Hematopoietic multipotent progenitor cell (in vitro differentiated cells): ENCODE results near the gene DIS3L. TPM values are rescaled to one million over a fixed set of nuclear protein-coding genes. Genes with fewer than 3 reads are reported as not detected.
"Not testable (repeated sequence)": the region's sequence is repeated elsewhere in the genome, so short reads cannot be mapped to it uniquely, and the experiment has no call there.

ENCODE experiments used
- DNase-seq, 3 donors: peaks; one replicate each; pipeline ENCODE4 v3.0.0-alpha.2; 2011 to 2015; ENCODE audit warnings: low read depth in 2 of 3, low spot score in 2 of 3
- total RNA-seq: library from RNA; depleted of rRNA; stranded (reverse); fragments of >200 nt; gene quantifications from one replicate; pipeline ENCODE4 v1.2.3, GENCODE V29; 2012

The DIS3L gene
- total RNA-seq, 1 donor = 21.3 TPM

- DNase-seq = no peak
Measured at GRCh38 chr15:66306381-66306780, 13.0 kb downstream of the DIS3L start.

GRCh38 chr15:66308531-66308930 lies 15.2 kb downstream of the DIS3L start:
- DNase-seq = no peak

GRCh38 chr15:66309828-66310227 lies 16.5 kb downstream of the DIS3L start:
- DNase-seq = no peak

- DNase-seq = no peak
Measured at GRCh38 chr15:66310786-66311185, 17.4 kb downstream of the DIS3L start.

GRCh38 chr15:66312144-66312543 lies 18.8 kb downstream of the DIS3L start:
- DNase-seq = no peak

GRCh38 chr15:66323312-66323928 lies 30.1 kb downstream of the DIS3L start:
- no peak for DNase-seq

GRCh38 chr15:66326051-66326450 lies 32.7 kb downstream of the DIS3L start:
- no peak for DNase-seq

- no peak for DNase-seq
Measured at GRCh38 chr15:66327736-66328135, 34.4 kb downstream of the DIS3L start.

GRCh38 chr15:66328771-66329170 lies 35.4 kb downstream of the DIS3L start:
- DNase-seq = no peak

GRCh38 chr15:66348530-66348929 lies 55.2 kb downstream of the DIS3L start:
- not testable (repeated sequence) for DNase-seq

- DNase-seq = no peak
Measured at GRCh38 chr15:66356077-66356358, 62.6 kb downstream of the DIS3L start.

GRCh38 chr15:66356359-66357236 lies 63.2 kb downstream of the DIS3L start, which contains the start of gene TIPIN:
TSS of gene TIPIN (minus strand) at chr15:66356685. CDS start at chr15:66352947, 3,738 bp downstream.
- peak; percentile 92 to 98 (median 98) for DNase-seq

- no peak for DNase-seq
Measured at GRCh38 chr15:66359740-66360139, 66.4 kb downstream of the DIS3L start.

GRCh38 chr15:66361745-66362460 lies 68.5 kb downstream of the DIS3L start:
- not testable (repeated sequence) for DNase-seq

- DNase-seq = no peak
Measured at GRCh38 chr15:66362776-66363175, 69.4 kb downstream of the DIS3L start.

- DNase-seq = no peak
Measured at GRCh38 chr15:66364944-66365528, 71.7 kb downstream of the DIS3L start.

GRCh38 chr15:66369773-66370651 lies 76.6 kb downstream of the DIS3L start:
- peak in 2 of 3 donors; percentile 37 to 50 for DNase-seq

GRCh38 chr15:66374179-66374578 lies 80.8 kb downstream of the DIS3L start:
- DNase-seq = no peak

- no peak for DNase-seq
Measured at GRCh38 chr15:66378814-66379430, 85.6 kb downstream of the DIS3L start.

- not testable (repeated sequence) for DNase-seq
Measured at GRCh38 chr15:66381376-66381775, 88.0 kb downstream of the DIS3L start.
